HFF-Myc (cell line): ENCODE results near the gene SMOC1.

Experiments used
- DNase-seq: peaks from one replicate; pipeline ENCODE4 v3.0.0-alpha.2; 2011; ENCODE audit warnings: low read depth; ENCODE audit errors: extremely low read depth
- H3K4me3 ChIP-seq: replicated peaks from 2 replicates; pipeline ENCODE4 v1.5.1; 2011; ENCODE audit warnings: low read depth, mild to moderate bottlenecking, control low read depth, low read length
- TF ChIP-seq, protein P1 (sequence below): IDR thresholded peaks from 2 replicates; pipeline ENCODE4 v1.5.1; 2012; ENCODE audit warnings: mild to moderate bottlenecking, low read depth, low read length, control low read depth; ENCODE audit errors: missing control alignments

Gene SMOC1

DNA sequence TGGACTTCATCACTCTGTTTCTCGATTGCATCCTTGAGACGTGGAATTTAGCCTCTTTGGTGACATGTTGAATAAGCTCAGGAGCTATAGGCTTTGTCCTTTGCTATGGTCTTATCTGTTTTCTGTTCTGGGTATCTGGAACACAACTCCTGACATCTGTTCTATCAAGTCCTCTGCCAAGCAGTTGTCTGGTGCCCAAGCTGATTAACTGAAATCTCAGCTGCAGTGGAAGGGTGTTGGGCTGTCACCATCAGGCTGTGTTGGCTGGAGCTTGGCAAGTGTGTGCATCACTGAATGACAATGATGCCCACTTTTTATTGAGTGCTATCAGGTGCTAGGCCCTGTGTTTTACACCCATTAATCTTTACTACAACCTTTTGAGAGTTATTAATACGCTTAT, 77.8 kb downstream of the SMOC1 start:
- TF ChIP-seq, protein P1, sequence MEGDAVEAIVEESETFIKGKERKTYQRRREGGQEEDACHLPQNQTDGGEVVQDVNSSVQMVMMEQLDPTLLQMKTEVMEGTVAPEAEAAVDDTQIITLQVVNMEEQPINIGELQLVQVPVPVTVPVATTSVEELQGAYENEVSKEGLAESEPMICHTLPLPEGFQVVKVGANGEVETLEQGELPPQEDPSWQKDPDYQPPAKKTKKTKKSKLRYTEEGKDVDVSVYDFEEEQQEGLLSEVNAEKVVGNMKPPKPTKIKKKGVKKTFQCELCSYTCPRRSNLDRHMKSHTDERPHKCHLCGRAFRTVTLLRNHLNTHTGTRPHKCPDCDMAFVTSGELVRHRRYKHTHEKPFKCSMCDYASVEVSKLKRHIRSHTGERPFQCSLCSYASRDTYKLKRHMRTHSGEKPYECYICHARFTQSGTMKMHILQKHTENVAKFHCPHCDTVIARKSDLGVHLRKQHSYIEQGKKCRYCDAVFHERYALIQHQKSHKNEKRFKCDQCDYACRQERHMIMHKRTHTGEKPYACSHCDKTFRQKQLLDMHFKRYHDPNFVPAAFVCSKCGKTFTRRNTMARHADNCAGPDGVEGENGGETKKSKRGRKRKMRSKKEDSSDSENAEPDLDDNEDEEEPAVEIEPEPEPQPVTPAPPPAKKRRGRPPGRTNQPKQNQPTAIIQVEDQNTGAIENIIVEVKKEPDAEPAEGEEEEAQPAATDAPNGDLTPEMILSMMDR, result no peak
- H3K4me3 ChIP-seq, result no peak overlapping the region
- no peak for DNase-seq

DNA sequence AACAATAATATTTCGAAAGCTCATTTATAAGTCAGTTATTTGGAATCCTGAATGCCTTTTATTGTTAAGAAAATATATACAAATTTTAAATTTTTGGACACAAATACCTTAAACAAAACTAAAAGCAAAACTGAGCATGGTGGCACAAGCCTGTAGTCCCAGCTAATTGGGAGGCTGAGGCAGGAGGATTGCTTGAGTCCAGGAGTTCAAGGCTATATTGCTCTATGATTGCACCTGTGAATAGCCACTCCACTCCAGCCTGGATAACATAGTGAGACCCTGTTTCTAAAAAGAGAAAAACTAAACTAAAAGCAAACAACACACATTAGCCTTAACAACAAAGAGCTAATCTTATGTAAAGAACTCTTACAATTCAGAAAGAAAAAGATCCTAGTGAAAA, 78.8 kb downstream of the SMOC1 start:
- no peak overlapping the region for H3K4me3 ChIP-seq
- TF ChIP-seq, protein P1, result no peak

DNA sequence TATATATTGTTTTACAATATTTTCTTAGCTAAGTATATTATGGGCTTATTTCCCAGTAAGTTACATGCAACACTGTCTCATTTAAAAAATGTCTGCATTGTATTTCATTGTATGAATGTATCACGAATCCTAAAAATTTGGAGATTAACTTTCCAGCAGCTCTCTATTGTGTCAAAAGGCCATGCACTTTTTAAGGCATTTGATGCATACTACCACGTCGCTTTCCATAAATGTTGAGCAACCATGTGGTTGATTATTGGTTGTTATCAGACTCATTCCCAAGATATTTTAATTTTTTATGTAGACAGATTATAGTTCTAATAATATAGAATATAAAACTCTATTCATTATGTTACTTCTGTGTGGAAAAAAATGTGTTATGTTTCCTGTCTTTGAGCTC, 79.9 kb downstream of the SMOC1 start:
- TF ChIP-seq, protein P1, result no peak
- DNase-seq, result no peak
- H3K4me3 ChIP-seq, result no peak overlapping the region

More for the DNA sequence above, 78.8 kb downstream of the SMOC1 start:
- DNase-seq, result no peak

DNA sequence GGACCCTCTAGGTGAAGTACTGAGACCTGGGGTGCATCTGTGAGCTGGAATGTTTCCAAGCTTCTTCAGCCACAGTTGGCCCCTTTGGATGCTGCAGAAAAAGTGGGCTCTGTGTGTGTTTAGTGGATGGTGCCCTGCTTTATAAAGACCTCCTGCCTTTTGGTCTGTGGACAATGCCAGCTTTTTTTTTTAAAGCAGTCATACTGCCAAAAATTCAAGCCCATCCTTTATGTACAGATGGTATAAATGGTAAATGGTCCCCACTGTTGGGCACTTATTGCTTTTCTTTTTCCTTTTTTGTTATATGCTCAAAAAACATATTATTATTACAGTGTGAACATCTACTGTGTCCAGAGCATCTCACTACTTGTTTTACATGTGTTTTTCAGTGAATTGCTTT, 81.1 kb downstream of the SMOC1 start:
- TF ChIP-seq, protein P1, result no peak
- DNase-seq, result no peak
- H3K4me3 ChIP-seq, result no peak overlapping the region

DNA sequence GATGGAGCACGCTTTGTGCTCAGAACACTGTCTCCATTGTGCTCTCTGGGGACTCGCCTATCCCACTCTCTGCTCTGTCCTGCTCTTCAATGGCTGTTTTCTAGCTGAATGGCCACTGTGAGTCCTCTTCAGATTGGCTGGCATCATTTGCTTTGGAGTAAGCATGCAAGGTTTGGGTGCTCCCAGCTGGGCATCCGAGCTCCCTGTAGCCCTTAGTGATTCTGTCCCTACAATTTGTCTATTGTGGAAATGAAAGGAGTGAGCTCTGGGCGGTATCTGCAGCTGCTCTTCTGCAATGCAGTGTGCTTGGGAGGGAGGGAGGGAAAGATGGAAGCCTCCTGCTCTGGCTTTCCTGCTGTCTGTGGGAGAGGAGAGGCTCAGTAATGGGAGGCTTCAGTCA, 84.8 kb downstream of the SMOC1 start:
- no peak for DNase-seq
- TF ChIP-seq, protein P1, result no peak
- H3K4me3 ChIP-seq, result no peak overlapping the region

DNA sequence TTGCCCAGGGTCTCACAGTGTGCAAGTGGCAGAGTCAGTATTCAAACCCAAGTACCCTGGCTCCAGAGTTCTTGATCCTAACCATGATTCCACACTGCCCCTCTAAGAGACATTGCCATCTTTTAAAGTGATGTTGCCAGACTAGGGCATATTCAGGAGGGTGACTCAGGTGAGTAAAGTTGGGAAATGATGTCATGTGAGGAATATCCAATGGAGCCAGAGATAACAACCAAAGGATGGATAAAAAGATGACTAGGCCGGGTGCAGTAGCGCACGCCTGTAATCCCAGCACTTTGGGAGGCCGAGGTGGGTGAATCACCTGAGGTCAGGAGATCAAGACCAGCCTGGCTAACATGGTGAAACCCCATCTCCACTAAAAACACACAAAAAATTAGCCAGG, 85.6 kb downstream of the SMOC1 start:
- no peak for DNase-seq
- H3K4me3 ChIP-seq, result no peak overlapping the region
- TF ChIP-seq, protein P1, result no peak

DNA sequence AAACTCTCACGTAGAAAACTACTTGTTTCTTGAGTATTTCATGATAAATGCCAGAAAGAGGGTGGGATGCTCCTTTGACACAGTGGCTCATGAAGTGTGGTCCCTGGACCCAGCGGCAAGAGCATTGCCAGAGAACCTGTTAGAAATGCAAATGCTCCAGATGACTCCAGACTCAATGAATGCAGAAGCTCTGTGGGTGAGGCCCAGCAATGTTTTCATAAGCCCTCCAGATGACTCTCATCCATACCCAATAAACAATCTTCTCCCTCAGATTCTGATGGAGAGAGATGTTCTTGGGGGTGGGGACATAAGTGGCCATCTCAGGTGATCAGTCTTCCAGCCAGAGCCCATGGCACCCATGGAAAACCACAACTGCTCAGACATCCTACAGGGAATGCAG, 88.9 kb downstream of the SMOC1 start:
- no peak for DNase-seq
- no peak overlapping the region for H3K4me3 ChIP-seq
- TF ChIP-seq, protein P1, result no peak
